AG20443 (cell line): Measurements from ENCODE around the gene GPR32.
"Not testable (repeated sequence)": the region's sequence is repeated elsewhere in the genome, so short reads cannot be mapped to it uniquely, and the experiment has no call there.

Experiments used
- DNase-seq: peaks from one replicate; pipeline ENCODE4 v3.0.0; 2012; ENCODE audit warnings: low spot score, mixed read lengths

The GPR32 gene, protein sequence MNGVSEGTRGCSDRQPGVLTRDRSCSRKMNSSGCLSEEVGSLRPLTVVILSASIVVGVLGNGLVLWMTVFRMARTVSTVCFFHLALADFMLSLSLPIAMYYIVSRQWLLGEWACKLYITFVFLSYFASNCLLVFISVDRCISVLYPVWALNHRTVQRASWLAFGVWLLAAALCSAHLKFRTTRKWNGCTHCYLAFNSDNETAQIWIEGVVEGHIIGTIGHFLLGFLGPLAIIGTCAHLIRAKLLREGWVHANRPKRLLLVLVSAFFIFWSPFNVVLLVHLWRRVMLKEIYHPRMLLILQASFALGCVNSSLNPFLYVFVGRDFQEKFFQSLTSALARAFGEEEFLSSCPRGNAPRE

DNA sequence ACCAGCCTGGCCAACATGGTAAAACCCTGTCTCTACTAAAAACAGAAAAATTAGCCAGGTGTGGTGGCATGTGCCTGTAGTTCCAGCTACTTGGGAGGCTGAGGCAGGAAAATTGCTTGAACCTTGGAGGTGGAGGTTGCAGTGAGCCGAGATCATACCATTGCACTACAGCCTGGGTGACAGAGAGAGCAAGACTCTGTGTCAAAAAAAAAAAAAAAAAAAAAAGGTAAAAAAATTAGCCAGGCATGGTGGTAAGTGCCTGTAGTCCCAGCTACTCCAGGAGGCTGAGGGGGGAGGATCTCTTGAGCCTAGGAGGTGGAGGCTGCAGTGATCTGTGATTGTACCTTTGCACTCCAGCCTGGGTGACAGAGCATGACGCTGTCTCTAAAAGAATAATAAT, at the start of gene GPR32:
Gene GPR32 (plus strand): TSS at position 301 of the 400 bp plus-strand sequence. CDS start 137 bp downstream, outside the sequence.
- not testable (repeated sequence) for DNase-seq

DNA sequence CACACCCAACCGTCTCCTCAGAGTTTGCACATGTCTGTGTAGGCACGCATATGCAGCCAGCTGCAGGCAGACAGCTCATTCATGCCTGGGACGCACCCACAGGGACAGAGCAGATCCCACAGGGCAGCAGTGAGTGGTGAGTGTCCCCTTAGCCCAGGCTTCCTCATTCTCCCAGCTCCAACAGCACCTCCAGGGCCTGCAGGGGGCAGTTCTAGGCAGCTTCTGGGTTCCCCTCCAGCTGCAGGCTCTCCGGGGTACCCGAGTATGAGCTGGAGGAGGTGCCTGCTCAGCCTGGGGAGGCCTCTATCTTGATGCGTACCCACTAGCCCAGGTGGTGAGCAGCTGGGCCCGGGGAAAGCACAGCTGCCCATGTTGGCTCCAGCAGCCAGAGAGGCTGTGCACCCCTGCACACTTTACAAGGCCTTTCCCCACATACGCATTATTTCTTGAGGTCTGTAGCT, 49.3 kb upstream of the GPR32 start:
- DNase-seq = peak; percentile 68

DNA sequence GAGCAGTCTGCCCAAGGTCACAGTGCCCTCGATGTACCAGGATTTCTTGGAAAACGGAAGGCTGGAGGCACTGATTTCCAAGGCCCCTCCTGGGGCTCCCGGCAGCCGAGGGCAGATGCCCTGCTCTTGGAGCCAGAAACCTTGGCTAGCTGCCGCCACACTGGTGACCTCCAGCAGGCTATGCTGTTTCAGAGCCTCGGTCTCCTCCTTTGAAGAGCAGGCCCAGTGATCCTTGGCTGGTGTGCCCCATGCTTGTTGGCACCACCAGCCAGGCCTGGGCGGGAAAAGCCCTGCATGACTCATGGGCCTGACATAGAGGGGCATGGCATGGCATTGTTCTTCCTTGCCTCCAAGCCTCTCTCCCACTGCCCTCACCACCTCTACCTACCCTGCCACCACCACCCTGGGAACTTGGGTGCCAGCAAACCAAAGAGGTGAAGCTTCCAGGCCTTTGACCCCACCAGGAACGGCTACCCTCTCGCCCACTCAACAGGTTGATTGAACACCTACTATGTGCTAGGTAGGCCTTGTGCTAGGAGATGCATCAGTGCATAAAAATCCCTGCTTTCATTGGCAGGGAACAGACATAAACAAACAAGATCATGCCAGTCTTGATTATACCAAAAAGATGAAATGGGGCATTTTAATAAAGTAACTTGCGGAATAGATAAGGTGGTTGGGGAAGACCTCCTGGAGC, 48.7 kb upstream of the GPR32 start:
- DNase-seq = no peak

DNA sequence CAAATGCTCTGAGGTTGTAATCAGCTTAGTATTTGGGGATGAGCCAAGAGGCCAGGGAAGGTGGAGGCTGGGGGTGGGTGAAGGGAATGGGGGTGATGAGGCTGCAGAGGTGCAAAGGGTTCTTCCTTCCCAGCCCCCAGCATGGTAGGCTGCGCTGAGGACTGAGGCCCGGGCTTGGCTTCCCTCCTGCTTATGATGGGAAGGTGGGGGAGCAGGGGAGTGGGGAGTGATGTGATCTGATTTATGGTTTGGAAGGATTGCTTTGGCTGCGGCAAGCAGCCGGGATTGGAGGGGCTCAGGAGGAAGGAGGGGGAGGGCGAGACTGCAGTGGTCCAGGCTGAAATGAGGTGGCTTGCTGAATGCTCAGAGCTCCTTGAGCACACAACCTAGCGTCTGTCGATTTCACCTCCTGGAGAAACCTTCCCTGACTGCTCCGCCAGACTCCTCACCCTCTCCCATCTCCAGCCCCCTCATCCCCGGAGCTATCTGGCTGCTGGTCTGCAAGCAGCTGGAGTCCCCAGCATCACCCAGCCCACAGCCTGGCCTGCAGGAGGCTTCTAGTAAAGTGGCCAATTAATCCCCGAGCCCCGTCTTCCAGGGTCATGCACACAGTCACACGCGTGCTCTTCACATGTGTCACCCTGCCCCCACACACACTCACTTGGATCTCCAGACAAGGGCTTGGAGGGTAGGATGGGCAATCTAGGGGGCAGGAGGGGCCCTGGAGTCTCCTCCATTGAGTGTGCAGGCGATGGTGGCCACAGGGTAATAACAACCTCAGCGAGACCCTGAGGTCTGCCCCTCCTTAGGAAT, 47.9 kb upstream of the GPR32 start:
- no peak for DNase-seq

DNA sequence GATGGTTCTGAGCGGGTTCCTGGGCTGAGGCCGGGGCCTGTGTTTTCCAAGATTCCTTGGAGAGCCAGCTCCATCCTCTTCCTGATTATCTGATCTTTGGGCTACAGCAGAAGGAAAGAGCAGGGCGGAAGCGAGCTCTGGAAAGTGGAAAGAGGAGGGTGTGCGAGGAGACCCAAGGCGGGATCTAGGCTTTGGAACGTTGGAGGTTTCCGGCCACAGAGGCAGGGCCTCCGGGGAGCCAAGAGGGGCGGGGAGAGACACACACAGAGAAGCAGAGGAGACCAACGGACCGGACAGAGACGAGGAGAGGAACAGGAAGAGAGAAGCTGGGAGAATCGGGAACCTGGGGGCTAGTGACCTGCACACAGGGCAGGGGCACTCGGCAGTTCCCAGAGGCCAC, 47.2 kb upstream of the GPR32 start, which contains the start of gene CLEC11A:
Gene CLEC11A (plus strand): TSS at position 296 of the 400 bp plus-strand sequence. CDS start 162 bp downstream, outside the sequence.
- DNase-seq = peak; percentile 84

DNA sequence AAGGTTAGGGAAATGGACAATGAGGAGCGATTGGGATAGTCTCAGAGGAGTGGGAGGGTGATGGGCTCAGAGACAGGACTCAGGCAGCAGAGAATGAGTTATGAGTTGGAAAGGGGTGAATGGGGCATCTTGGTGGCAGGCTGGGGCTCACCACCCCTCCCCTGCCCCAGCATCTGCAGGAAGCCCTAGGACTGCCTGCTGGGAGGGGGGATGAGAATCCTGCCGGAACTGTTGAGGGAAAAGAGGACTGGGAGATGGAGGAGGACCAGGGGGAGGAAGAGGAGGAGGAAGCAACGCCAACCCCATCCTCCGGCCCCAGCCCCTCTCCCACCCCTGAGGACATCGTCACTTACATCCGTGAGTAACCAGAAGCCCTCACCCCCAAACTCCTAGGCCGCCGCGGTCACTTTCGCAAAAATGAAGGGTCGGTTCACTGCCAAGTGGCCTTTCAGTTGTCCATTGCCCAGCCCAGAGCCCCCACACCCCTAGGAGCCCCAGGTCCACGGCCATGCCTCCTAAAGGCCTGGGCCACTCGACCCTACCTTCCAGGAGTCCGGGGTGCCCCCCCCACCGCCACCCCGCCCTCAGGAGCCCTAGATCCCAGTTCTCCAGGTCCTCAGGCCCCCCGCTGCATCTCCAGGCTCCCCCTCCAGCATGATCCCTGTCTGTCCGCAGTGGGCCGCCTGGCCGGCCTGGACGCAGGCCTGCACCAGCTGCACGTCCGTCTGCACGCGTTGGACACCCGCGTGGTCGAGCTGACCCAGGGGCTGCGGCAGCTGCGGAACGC, 46.3 kb upstream of the GPR32 start:
- no peak for DNase-seq

DNA sequence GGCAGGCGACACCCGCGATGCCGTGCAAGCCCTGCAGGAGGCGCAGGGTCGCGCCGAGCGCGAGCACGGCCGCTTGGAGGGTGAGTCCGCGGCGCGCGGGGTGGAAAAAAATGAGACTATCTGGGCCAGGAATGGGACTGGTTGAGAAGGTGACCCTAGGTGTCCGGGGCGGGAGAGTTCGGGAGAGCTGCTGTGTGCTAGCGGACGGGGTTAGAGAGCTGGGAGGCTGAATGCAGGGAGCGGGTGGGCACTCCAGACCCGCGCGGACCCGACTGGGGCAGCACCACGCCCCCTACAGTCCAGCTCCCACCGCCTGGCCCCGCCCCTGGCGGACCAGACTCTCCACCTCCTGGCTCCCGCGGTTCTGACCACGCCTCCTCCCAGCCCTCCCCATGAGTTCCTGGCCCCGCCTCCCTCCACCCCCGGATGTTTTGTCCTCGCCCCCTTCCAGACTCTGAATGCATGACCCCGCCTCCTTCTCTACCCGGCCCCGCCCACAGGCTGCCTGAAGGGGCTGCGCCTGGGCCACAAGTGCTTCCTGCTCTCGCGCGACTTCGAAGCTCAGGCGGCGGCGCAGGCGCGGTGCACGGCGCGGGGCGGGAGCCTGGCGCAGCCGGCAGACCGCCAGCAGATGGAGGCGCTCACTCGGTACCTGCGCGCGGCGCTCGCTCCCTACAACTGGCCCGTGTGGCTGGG, 45.6 kb upstream of the GPR32 start:
- DNase-seq = peak; percentile 99

DNA sequence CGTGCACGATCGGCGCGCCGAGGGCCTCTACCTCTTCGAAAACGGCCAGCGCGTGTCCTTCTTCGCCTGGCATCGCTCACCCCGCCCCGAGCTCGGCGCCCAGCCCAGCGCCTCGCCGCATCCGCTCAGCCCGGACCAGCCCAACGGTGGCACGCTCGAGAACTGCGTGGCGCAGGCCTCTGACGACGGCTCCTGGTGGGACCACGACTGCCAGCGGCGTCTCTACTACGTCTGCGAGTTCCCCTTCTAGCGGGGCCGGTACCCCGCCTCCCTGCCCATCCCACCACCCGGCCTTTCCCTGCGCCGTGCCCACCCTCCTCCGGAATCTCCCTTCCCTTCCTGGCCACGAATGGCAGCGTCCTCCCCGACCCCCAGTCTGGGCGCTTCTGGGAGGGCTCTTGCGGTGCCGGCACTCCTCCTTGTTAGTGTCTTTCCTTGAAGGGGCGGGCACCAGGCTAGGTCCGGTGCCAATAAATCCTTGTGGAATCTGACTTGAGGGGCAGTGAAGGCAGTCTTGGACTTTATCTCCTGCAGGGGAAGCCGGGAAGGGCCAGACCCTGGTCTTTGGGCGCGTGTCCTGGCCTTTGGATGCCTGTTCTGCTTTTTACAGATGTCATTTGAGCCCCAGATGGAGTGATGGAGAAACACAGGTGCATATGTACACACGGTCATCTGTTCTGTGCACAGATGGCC, 44.9 kb upstream of the GPR32 start:
- no peak for DNase-seq

DNA sequence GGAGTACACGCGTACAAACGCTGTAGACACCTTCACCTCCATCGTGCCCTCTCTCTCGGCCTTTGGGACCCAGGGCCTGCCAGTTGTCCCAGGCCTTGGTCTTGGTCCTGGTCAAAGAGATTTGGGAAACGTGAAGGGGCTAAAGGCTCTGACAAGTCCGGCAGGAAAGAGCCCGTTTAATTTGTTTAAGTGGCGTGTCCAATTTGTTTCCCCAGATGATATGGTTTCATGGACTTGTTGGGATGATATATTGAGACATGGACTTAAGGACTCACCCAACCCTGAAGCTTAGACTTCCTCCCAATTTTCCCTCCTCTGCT, 44.4 kb upstream of the GPR32 start:
- DNase-seq = no peak

DNA sequence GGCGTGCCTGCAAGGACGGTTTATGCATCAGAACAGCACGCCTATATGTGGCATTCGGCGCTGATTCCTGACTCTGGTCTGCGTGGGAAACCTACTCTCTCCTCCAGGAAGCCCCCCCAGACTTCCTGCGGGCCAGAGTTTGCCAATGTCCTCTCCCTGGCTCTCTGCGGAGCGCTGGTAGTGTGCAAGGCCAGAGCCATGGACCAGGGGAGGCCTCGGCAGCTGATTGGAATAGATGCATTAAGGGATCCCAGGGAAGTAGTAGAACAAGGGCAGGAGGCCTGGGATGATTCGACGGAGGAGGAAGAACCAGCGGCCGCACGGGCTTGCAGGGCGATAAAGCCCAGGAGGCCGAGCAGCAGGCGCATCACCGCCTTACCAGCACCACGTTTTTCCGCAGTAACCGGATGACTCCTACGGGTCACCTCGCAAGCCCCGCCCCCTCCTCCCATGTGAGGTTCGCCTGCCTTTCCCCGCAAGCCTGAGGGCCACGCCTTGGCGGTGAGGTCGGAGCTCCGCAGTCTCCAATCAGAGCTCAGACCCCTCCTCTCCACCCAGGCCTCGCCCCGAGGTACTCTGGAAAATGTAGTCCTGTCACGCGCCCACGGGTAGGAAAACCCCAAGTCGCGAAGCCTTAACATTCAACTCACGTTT, 42.1 kb upstream of the GPR32 start:
- peak; percentile 82 for DNase-seq

DNA sequence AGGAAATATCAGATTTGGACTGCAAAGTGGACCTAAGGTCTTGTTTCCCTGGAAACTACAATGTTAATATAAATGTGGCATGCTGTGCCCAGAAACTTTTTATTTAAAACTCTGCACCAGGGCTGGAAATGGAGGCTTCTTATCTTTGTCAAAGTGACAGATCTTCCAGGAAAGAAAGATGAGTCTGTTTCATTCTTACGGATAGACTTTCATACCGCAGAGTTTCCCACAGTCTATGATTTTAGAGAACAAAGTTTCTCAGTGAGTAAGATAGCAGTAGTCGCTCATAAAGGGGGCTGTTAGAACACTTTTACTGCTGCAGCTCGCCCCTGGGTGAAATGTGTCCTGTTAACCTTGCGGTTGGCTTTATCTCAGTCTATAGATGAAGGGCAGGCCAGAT, 40.4 kb upstream of the GPR32 start:
- no peak for DNase-seq

DNA sequence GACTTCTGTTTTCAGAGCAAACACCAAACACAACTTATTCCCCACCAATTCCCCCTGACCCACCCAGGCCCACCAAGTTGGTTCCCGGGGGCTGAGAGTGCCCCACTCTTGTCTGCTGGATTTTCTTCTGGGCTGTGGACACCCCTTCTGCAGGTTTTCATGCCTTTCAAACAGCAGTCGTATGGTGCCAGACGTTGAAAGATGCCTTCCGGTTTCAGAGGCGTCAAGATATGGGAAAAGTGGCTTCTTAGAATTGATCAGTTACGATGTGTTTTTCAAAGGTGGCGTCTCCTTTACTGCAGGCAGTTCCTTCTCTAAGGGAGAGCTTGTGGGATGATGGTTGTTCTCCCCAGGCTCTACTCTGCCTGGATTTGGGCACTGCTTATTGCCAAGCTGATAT, 34.4 kb upstream of the GPR32 start:
- no peak for DNase-seq

DNA sequence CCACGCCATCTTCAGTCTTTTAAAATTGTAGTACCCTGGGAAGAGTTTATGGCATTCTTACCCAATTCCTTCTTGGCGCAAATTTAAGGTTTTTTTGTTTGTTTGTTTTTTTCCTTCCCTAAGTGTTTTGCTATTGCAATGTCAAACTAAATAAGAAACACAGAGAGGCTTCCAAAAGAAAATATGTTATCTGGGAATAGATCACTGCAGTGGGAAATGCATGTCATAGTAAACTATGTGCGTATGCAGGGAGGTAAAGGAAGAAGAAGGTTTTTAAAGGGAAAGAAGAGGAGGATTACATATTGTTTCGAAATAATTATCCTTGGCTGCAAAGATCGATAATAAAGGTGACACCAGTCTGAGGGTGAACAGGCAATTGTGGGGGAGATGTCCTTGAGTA, 33.9 kb upstream of the GPR32 start:
- DNase-seq = no peak

DNA sequence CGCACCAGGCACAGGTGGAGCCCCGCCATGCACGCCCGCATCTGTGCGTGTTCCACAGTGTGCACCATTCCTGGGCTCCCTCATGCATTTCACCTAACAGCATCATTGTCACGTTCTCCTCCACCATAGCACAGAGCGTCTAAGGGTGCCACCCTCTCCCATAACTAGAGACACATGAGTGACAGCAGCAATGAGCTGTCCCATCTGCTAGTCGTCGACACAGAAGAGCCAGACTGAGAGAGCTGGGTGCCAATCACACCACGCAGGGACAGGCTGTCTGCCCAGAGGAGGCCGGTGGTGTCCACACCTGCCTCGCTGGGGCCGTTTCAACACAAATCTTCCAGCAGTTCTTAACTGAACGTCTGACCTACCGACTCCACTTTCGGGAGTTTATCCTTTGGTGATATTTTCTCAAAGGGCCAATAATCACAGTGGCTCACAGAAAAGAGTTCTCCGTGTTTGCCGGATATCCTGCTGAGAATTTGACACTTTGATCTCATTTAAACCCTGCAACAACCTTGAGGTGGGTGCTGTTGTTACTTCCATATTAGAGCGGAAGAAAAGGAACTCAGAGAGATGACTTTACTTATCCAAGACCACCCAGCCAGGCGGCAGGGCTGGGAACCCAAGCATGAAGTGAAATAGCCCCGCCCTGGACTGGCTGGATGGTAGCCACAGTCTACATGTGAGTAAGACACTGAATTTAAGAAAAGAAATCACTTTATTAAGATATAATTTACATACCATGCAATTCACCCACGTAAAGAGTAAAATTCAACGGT, 30.9 kb upstream of the GPR32 start:
- DNase-seq = no peak

DNA sequence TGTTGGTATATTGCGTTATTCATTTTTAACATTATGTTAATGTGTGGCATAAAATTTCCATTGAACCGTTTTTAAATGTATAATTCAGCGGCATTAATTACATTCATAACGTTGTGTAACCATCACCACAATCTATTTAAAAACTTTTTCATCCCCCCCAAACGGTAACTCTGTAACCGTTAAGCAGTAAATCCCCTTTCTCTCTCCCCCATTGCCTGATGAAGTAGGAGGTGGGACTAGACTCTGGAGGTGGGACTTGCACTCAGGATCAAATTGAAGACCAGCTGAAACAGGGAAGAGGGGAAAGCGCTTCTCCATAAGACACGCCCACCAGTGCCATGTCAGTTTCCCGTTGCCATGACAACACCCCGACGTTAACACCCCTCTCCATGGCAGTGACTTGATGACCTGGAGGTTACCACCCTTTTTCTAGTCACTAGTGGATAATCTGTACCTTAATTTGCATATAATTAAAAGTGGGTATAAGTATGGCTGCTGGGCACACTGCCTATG, 30.3 kb upstream of the GPR32 start:
- no peak for DNase-seq

DNA sequence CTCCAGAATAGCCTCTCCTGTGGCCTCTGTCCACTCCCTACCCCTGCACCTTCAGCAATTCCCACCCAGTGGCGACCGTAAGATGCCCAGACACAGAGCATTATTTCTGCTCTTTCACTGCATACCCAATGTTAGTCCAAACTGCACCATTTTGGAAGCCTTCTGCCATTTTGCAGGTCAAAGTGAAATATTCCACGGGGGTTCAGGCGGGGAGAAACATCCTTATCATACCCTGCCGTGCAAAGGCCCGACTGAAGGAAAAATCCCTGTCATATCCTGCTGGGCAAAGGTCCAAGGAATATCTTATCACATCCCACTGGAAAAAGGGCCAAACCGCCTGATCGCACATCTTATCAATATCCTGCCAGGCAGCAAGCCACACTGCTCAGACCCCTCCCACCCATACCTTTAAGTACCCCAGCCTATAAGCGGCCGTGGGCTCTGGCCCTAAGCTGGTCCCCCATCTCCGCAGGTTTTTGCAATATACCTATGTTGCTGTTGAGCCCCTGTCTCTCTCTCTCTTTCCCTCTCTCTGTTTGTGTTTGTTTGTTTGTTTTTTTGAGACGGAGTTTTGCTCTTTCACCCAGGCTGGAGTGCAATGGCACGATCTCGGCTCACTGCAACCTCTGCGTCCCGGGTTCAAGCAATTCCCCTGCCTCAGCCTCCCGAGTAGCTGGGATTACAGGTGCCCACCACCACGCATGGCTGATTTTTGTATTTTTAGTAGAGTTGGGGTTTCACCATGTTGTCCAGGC, 28.9 kb upstream of the GPR32 start:
- no peak for DNase-seq

DNA sequence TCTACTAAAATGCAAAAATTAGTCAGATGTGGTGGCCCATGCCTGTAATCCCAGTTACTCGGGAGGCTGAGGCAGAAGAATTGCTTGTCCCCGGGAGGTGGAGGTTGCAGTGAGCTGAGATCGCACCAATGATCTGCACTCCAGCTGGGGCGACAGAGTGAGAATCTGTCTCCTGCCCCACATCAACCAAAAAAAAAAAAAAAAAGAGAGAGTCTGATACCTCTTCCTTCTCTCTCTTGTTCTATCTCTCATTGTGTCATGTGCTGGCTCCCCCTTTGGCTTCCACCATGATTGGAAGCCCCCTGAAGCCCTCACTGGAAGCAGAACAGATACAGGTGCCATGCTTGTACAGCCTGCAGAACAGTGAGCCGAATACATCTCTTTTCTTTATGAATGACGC, 26.7 kb upstream of the GPR32 start:
- DNase-seq = no peak

DNA sequence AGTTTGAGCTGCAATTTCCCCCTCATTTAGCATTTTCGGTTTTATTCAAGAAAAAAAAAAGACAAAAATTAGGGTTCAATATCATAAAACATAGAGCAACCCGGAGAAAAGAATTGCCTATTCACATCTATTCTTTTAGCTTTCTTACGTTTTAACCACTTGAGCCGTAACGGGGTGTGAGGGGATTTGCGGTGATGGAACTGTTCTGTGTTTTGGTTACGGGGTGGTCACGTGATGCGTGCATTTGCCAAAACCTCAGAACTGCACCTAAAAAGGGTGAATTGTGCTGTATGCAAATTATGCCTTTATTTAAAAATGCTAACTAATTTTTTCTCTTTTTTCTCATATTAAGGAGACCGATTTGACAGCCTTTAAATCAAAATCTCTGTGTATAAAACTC, 25.0 kb upstream of the GPR32 start:
- DNase-seq = no peak
